Measurements from ENCODE around the gene SLAMF1. TPM values are rescaled to one million over a fixed set of nuclear protein-coding genes. Genes with fewer than 3 reads are reported as not detected.

The SLAMF1 gene
- total RNA-seq, 3 donors from 2014 or later (not counting 1 experiment from before 2014, with no cell fraction given): 1.1 to 3.5 (median 2.1) TPM

DNA sequence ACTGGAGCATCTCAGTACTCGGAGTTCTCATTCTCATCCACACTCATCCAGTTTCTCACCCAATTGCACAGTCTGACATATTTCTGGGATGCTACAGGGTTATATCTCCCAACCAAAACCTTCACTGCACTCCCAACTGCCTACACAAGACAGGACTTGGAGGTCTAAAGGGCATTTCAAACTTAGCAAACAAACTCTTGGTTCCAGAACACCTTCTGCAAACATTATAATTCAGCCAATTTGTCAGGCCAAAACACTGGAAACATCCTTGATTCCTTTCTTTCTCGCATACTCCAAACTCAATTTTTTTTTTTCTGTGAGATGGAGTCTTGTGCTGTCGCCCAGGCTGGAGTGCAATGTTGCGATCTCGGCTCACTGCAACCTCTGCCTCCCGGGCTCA lies 7.9 kb downstream of the SLAMF1 start:
- WGBS (ENCODE audit: insufficient coverage): 93% methylated on average over 6 of the region's 6 CpGs
- Mint-ChIP-seq H3K9me3 (no peaks in the 10 kb centered on the region), H3K4me3 (peak overlapping the region; percentile 79), H3K36me3 (no peaks in the 10 kb centered on the region), H3K27ac (peak overlapping the region; percentile 50 to 81), H3K27me3 (ENCODE audit: low read depth in 2 of 2) (peaks cover 1 to 4% of the 10 kb centered on the region in 2 donors), H3K4me1 (peaks cover 59 to 60% of the 10 kb centered on the region in 2 donors)
- no peaks in the 10 kb centered on the region for H3K9me3 ChIP-seq (ENCODE audit: control insufficient read depth, insufficient read depth, low read length)
- peaks cover 50% of the 10 kb centered on the region for H3K4me1 ChIP-seq (ENCODE audit: control insufficient read depth, insufficient read depth, low read length)
- no peaks in the 10 kb centered on the region for H3K27me3 ChIP-seq (ENCODE audit: control insufficient read depth, insufficient read depth, low read length)
- ATAC-seq (no peak), DNase-seq (no peak)
- H3K4me3 ChIP-seq (ENCODE audit: low read length): no peak overlapping the region
- TF ChIP-seq, protein P1, sequence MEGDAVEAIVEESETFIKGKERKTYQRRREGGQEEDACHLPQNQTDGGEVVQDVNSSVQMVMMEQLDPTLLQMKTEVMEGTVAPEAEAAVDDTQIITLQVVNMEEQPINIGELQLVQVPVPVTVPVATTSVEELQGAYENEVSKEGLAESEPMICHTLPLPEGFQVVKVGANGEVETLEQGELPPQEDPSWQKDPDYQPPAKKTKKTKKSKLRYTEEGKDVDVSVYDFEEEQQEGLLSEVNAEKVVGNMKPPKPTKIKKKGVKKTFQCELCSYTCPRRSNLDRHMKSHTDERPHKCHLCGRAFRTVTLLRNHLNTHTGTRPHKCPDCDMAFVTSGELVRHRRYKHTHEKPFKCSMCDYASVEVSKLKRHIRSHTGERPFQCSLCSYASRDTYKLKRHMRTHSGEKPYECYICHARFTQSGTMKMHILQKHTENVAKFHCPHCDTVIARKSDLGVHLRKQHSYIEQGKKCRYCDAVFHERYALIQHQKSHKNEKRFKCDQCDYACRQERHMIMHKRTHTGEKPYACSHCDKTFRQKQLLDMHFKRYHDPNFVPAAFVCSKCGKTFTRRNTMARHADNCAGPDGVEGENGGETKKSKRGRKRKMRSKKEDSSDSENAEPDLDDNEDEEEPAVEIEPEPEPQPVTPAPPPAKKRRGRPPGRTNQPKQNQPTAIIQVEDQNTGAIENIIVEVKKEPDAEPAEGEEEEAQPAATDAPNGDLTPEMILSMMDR (IDR thresholded peaks at IDR 0.05): no peak
- no peaks in the 10 kb centered on the region for H3K36me3 ChIP-seq (ENCODE audit: control insufficient read depth, insufficient read depth, low read length)
- peak overlapping the region; percentile 65 for H3K27ac ChIP-seq (ENCODE audit: low read length)
- intact Hi-C loops (cut with micrococcal nuclease): loop anchor here (5.0 kb wide), 1 partner anchor 68 kb away; no protein-coding TSS in a partner anchor

- Mint-ChIP-seq H3K4me1 (peaks cover 59 to 60% of the 10 kb centered on the region in 2 donors), H3K9me3 (no peaks in the 10 kb centered on the region), H3K36me3 (no peaks in the 10 kb centered on the region), H3K27me3 (ENCODE audit: low read depth in 2 of 2) (peaks cover 0 to 4% of the 10 kb centered on the region in 2 donors), H3K27ac (peak overlapping the region; percentile 50 to 81), H3K4me3 (peak overlapping the region; percentile 79)
- no peaks in the 10 kb centered on the region for H3K36me3 ChIP-seq (ENCODE audit: control insufficient read depth, insufficient read depth, low read length)
- peak overlapping the region; percentile 65 for H3K27ac ChIP-seq (ENCODE audit: low read length)
- intact Hi-C loops (cut with micrococcal nuclease): loop anchor here (5.0 kb wide), 1 partner anchor 69 kb away; no protein-coding TSS in a partner anchor
- TF ChIP-seq, protein P1 (IDR thresholded peaks at IDR 0.05): no peak
- H3K4me3 ChIP-seq (ENCODE audit: low read length): no peak overlapping the region
- no peaks in the 10 kb centered on the region for H3K27me3 ChIP-seq (ENCODE audit: control insufficient read depth, insufficient read depth, low read length)
- no peaks in the 10 kb centered on the region for H3K9me3 ChIP-seq (ENCODE audit: control insufficient read depth, insufficient read depth, low read length)
- ATAC-seq (no peak), DNase-seq (peak in 1 of 2 donors; percentile 41)
- 80% methylated on average over 3 of the region's 3 CpGs for WGBS (ENCODE audit: insufficient coverage)
- peaks cover 50% of the 10 kb centered on the region for H3K4me1 ChIP-seq (ENCODE audit: control insufficient read depth, insufficient read depth, low read length)
These were observed 8.3 kb downstream of the SLAMF1 start for GRCh38 chr1:160638540-160638857.

DNA sequence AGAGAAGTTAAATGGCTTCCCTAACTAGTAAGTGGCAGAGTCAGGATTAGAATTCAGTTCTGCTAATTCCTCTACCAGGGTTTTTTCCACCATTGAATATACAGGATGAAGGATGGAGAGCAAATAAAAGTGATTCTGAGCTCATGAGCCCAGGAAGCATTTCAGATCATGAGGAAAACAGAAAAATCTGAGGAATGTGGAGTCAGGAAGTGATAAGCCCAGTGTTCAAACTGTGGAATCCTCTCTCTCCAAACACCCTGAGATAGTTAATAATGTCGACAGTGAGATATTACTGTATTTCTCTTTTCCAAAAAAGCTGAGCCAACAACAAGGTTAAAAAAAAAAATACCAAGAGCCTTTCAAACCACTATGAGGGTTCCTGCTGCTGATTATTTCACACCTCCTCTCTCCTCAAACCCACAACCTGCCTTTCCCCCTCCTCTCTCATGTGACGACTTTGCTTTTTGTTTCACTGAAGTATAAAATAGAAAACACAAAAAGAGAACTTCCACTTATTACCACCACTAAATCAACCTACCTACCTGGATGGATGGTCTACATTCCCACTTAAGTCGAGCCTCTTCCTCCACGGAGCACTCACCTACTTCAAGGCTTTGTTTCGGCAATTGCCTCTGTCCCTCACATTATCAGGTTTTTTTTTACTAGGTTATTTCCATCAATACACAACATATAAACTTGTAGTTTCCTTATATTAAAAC lies 8.9 kb downstream of the SLAMF1 start:
- peaks cover 54% of the 10 kb centered on the region for H3K4me1 ChIP-seq (ENCODE audit: control insufficient read depth, insufficient read depth, low read length)
- H3K27me3 Mint-ChIP-seq (ENCODE audit: low read depth in 2 of 2): peaks cover 0 to 4% of the 10 kb centered on the region in 2 donors
- no peaks in the 10 kb centered on the region for H3K27me3 ChIP-seq (ENCODE audit: control insufficient read depth, insufficient read depth, low read length)
- TF ChIP-seq, protein P1 (IDR thresholded peaks at IDR 0.05): no peak
- DNase-seq (peak; percentile 21 to 87), ATAC-seq (peak; percentile 73 to 90 (median 83))
- H3K27ac Mint-ChIP-seq: peak overlapping the region; percentile 50 to 81
- H3K36me3 Mint-ChIP-seq: no peaks in the 10 kb centered on the region
- peak overlapping the region; percentile 79 for H3K4me3 Mint-ChIP-seq
- H3K4me1 Mint-ChIP-seq: peaks cover 59 to 60% of the 10 kb centered on the region in 2 donors
- 2% methylated on average over 4 of the region's 5 CpGs for WGBS (ENCODE audit: insufficient coverage)
- no peak overlapping the region for H3K4me3 ChIP-seq (ENCODE audit: low read length)
- H3K9me3 ChIP-seq (ENCODE audit: control insufficient read depth, insufficient read depth, low read length): no peaks in the 10 kb centered on the region
- no peaks in the 10 kb centered on the region for H3K36me3 ChIP-seq (ENCODE audit: control insufficient read depth, insufficient read depth, low read length)
- intact Hi-C loops (cut with micrococcal nuclease): loop anchor here (5.0 kb wide), 1 partner anchor 69 kb away; no protein-coding TSS in a partner anchor
- H3K9me3 Mint-ChIP-seq: no peaks in the 10 kb centered on the region
- peak overlapping the region; percentile 65 for H3K27ac ChIP-seq (ENCODE audit: low read length)
